H1 (cell line): Measurements from ENCODE around the gene SIK2. TPM values are rescaled to one million over a fixed set of nuclear protein-coding genes. Genes with fewer than 3 reads are reported as not detected.

Source experiments
- CTCF ChIA-PET: fragments of 300-600 bp; sonication (Branson Sonifier 250); formaldehyde crosslinking; loops from one replicate; lab custom pipeline; 2021; ENCODE audit not compliant: partially characterized antibody; lab: Charles Lee
- POLR2A ChIA-PET: fragments of 300-600 bp; sonication (Branson Sonifier 250); formaldehyde crosslinking; loops from one replicate; lab custom pipeline; 2021; ENCODE audit warnings: inconsistent platforms; ENCODE audit not compliant: partially characterized antibody; lab: Charles Lee
- DNase-seq, 2 experiments: peaks; one replicate each; pipeline versions ENCODE4 v3.0.0 to v3.0.0-alpha.2; 2010 to 2022; ENCODE audit warnings: low spot score in 2 of 2, low read depth in 1 of 2, mixed read lengths in 1 of 2
- FAIRE-seq: peaks from 2 replicates; lab custom pipeline; 2011; peaks lifted over from hg19 to GRCh38; lab: Jason Lieb, UNC
- H2AFZ ChIP-seq: 2 replicates; pipeline ENCODE4 v1.8.1; 2012; ENCODE audit warnings: low read length, inconsistent platforms
- H2AK5ac ChIP-seq: 2 replicates; pipeline ENCODE4 v1.6.1; 2013; ENCODE audit warnings: low read depth, low read length
- H2BK120ac ChIP-seq: replicated peaks from 2 replicates; pipeline ENCODE3; 2013; ENCODE audit warnings: low read depth, low read length, inconsistent platforms
- H2BK12ac ChIP-seq: 2 replicates; pipeline ENCODE4 v1.6.1; 2013; ENCODE audit warnings: low read depth, low read length
- H2BK15ac ChIP-seq: 2 replicates; pipeline ENCODE4 v1.6.1; 2013; ENCODE audit warnings: low read length
- H2BK20ac ChIP-seq: 2 replicates; pipeline ENCODE4 v1.6.1; 2013; ENCODE audit warnings: low read length
- H2BK5ac ChIP-seq: 2 replicates; pipeline ENCODE4 v1.6.1; 2013; ENCODE audit warnings: low read depth, low read length
- H3K14ac ChIP-seq: 2 replicates; pipeline ENCODE4 v1.6.1; 2013; ENCODE audit warnings: inconsistent platforms; ENCODE audit not compliant: insufficient read length
- H3K18ac ChIP-seq: 2 replicates; pipeline ENCODE4 v1.6.1; 2013; ENCODE audit warnings: low read length; ENCODE audit errors: extremely low read depth
- H3K23ac ChIP-seq: 2 replicates; pipeline ENCODE4 v1.6.1; 2013; ENCODE audit warnings: inconsistent platforms; ENCODE audit not compliant: insufficient read length
- H3K23me2 ChIP-seq: 2 replicates; pipeline ENCODE4 v1.6.1; 2013; ENCODE audit warnings: low read depth, low read length
- H3K27ac ChIP-seq: 2 replicates; pipeline ENCODE4 v1.6.1; 2011; ENCODE audit warnings: low read depth, low read length, inconsistent platforms
- H3K27me3 ChIP-seq, 4 experiments: replicated peaks in 1 of 4; 1 replicate in 1 of 4; 2 replicates in 3 of 4; pipeline versions ENCODE4 v1.6.1 to v1.8.1; 2011 to 2013; ENCODE audit warnings: low read length in 3 of 4, mild to moderate bottlenecking in 3 of 4, inconsistent platforms in 2 of 4, mixed read lengths in 2 of 4, moderate library complexity in 1 of 4; ENCODE audit not compliant: control insufficient read depth in 3 of 4, insufficient read depth in 3 of 4; ENCODE audit errors: extremely low read depth in 1 of 4
- H3K36me3 ChIP-seq, 4 experiments: 2 replicates each; pipeline versions ENCODE4 v1.6.1 to v1.8.1; 2011 to 2013; ENCODE audit warnings: mild to moderate bottlenecking in 4 of 4, low read length in 3 of 4, moderate library complexity in 2 of 4, control low read depth in 1 of 4, inconsistent platforms in 1 of 4; ENCODE audit not compliant: insufficient read depth in 4 of 4, control insufficient read depth in 2 of 4
- H3K4ac ChIP-seq: replicated peaks from 2 replicates; pipeline ENCODE3; 2013; ENCODE audit warnings: low read length, low read depth, mixed read lengths, inconsistent platforms; ENCODE audit not compliant: insufficient read length
- H3K4me1 ChIP-seq, 4 experiments: replicated peaks in 1 of 4; 1 replicate in 1 of 4; 2 replicates in 3 of 4; pipeline versions ENCODE4 v1.6.1 to v1.8.1; 2011 to 2013; ENCODE audit warnings: low read length in 3 of 4, inconsistent platforms in 2 of 4, mixed read lengths in 1 of 4; ENCODE audit not compliant: insufficient read depth in 4 of 4, control insufficient read depth in 3 of 4
- H3K4me2 ChIP-seq, 2 experiments: 2 replicates each; pipeline versions ENCODE4 v1.6.1 to v1.8.1; 2011 to 2013; ENCODE audit warnings: low read depth in 2 of 2, low read length in 2 of 2, control low read depth in 1 of 2, inconsistent platforms in 1 of 2, mild to moderate bottlenecking in 1 of 2; ENCODE audit not compliant: insufficient read depth in 1 of 2
- H3K4me3 ChIP-seq, 4 experiments: fragments of 200-600, 300-600 bp in 1 of 4; sonication (generic), shearing (Covaris generic), sonication (Bioruptor Twin) in 1 of 4; 2 replicates each; pipeline versions ENCODE4 v1.5.1 to v1.8.1; 2011 to 2016; ENCODE audit warnings: low read length in 4 of 4, low read depth in 3 of 4, control low read depth in 2 of 4, inconsistent platforms in 2 of 4, mild to moderate bottlenecking in 2 of 4, mixed read lengths in 1 of 4, moderate library complexity in 1 of 4; ENCODE audit not compliant: insufficient read depth in 2 of 4; ENCODE audit errors: extremely low read depth in 1 of 4
- H3K56ac ChIP-seq: replicated peaks from 2 replicates; pipeline ENCODE3; 2013; ENCODE audit warnings: low read depth, mild to moderate bottlenecking, mixed read lengths, low read length, inconsistent platforms; ENCODE audit not compliant: insufficient read length
- H3K79me1 ChIP-seq: 2 replicates; pipeline ENCODE4 v1.6.1; 2013; ENCODE audit warnings: low read depth, low read length, control low read depth
- H3K79me2 ChIP-seq, 2 experiments: 2 replicates each; pipeline versions ENCODE4 v1.6.1 to v1.8.1; 2012 to 2013; ENCODE audit warnings: low read length in 2 of 2, mild to moderate bottlenecking in 2 of 2, inconsistent platforms in 1 of 2; ENCODE audit not compliant: insufficient read depth in 2 of 2, control insufficient read depth in 1 of 2
- H3K9ac ChIP-seq, 4 experiments: replicated peaks in 1 of 4; 1 replicate in 1 of 4; 2 replicates in 3 of 4; pipeline versions ENCODE4 v1.6.1 to v1.8.1; 2011 to 2013; ENCODE audit warnings: low read depth in 3 of 4, low read length in 3 of 4, control low read depth in 2 of 4, mild to moderate bottlenecking in 2 of 4, moderate library complexity in 2 of 4, inconsistent platforms in 1 of 4; ENCODE audit errors: extremely low read depth in 1 of 4
- H3K9me3 ChIP-seq, 2 experiments: 2 replicates each; pipeline versions ENCODE4 v1.6.1 to v1.8.1; 2012 to 2013; ENCODE audit warnings: mild to moderate bottlenecking in 2 of 2, moderate library complexity in 2 of 2, control low read depth in 1 of 2, inconsistent platforms in 1 of 2, low read depth in 1 of 2, low read length in 1 of 2, mixed read lengths in 1 of 2; ENCODE audit not compliant: insufficient read depth in 2 of 2
- H4K20me1 ChIP-seq, 2 experiments: replicated peaks in 1 of 2; 2 replicates each; pipeline versions ENCODE3 to v1.8.1; 2011 to 2013; ENCODE audit warnings: inconsistent platforms in 2 of 2, low read length in 2 of 2, mild to moderate bottlenecking in 1 of 2; ENCODE audit not compliant: insufficient read depth in 2 of 2, control insufficient read depth in 1 of 2
- H4K5ac ChIP-seq: 2 replicates; pipeline ENCODE4 v1.6.1; 2013; ENCODE audit warnings: low read length, low read depth, mixed read lengths, inconsistent platforms; ENCODE audit not compliant: insufficient read length
- H4K8ac ChIP-seq: 2 replicates; pipeline ENCODE4 v1.8.0; 2013; ENCODE audit warnings: mild to moderate bottlenecking, moderate library complexity, low read length, inconsistent platforms; ENCODE audit not compliant: insufficient read depth; ENCODE audit errors: extremely low read depth
- H4K91ac ChIP-seq: replicated peaks from 2 replicates; pipeline ENCODE3; 2013; ENCODE audit warnings: low read length, mixed read lengths, inconsistent platforms; ENCODE audit not compliant: insufficient read length
- ASH2L ChIP-seq: fragments of 200-600, 300-600 bp; sonication (generic); IDR thresholded peaks from one replicate; pipeline ENCODE4 v1.7.1; 2017; ENCODE audit warnings: low read length
- BACH1 ChIP-seq: IDR thresholded peaks from 2 replicates; pipeline ENCODE4 v1.6.1; 2012; ENCODE audit warnings: low read length, improper control_type of control experiment
- BCL11A ChIP-seq, 2 experiments: IDR thresholded peaks; one replicate each; pipeline ENCODE4 v1.6.1; 2011; ENCODE audit warnings: low read depth in 2 of 2, low read length in 2 of 2, mild to moderate bottlenecking in 2 of 2
- BRCA1 ChIP-seq: IDR thresholded peaks from 2 replicates; pipeline ENCODE4 v1.6.1; 2012; ENCODE audit warnings: low read depth, low read length, improper control_type of control experiment
- EGR1 ChIP-seq: IDR thresholded peaks from 2 replicates; pipeline ENCODE4 v1.6.1; 2011; ENCODE audit warnings: low read depth, low read length, borderline replicate concordance
- GABPA ChIP-seq: IDR thresholded peaks from 2 replicates; pipeline ENCODE4 v1.6.1; 2011; ENCODE audit warnings: mild to moderate bottlenecking, low read length, moderate library complexity, borderline replicate concordance; ENCODE audit not compliant: insufficient read depth
- KDM1A ChIP-seq: fragments of 200-600, 300-600 bp; sonication (generic); IDR thresholded peaks from 2 replicates; pipeline ENCODE4 v1.7.1; 2016; ENCODE audit warnings: mild to moderate bottlenecking, low read length, borderline replicate concordance
- RAD21 ChIP-seq, 2 experiments: IDR thresholded peaks in 1 of 2; conservative IDR thresholded peaks in 1 of 2; 2 replicates each; pipeline ENCODE4 v1.6.1; 2011; ENCODE audit warnings: low read depth in 2 of 2, low read length in 2 of 2, improper control_type of control experiment in 1 of 2, inconsistent platforms in 1 of 2, mild to moderate bottlenecking in 1 of 2, moderate library complexity in 1 of 2
- RFX5 ChIP-seq: IDR thresholded peaks from 2 replicates; pipeline ENCODE4 v1.6.1; 2011; ENCODE audit warnings: low read depth, low read length, improper control_type of control experiment, borderline replicate concordance
- SIN3A ChIP-seq, 2 experiments: IDR thresholded peaks in 1 of 2; conservative IDR thresholded peaks in 1 of 2; 2 replicates each; pipeline ENCODE4 v1.6.1; 2011 to 2012; ENCODE audit warnings: low read length in 2 of 2, improper control_type of control experiment in 1 of 2, low read depth in 1 of 2, mild to moderate bottlenecking in 1 of 2
- SRF ChIP-seq: IDR thresholded peaks from 2 replicates; pipeline ENCODE4 v1.6.1; 2011; ENCODE audit warnings: mild to moderate bottlenecking, low read depth, low read length, moderate library complexity
- TCF12 ChIP-seq: IDR thresholded peaks from 2 replicates; pipeline ENCODE4 v1.6.1; 2011; ENCODE audit warnings: low read depth, mild to moderate bottlenecking, low read length
- ZNF274 ChIP-seq: IDR thresholded peaks from 2 replicates; pipeline ENCODE4 v1.7.0; 2012; ENCODE audit warnings: low read length, borderline replicate concordance; ENCODE audit errors: extremely low read depth
- WGBS, 2 experiments: shearing (Covaris generic) in 1 of 2; methylation state at CpG; one replicate each; pipeline versions ENCODE4 v1.1.6 to v1.1.7; 2013 to 2015; ENCODE audit warnings: low lambda C conversion rate in 2 of 2, mixed read lengths in 2 of 2, inconsistent platforms in 1 of 2, low coverage in 1 of 2, missing lambda C conversion rate in 1 of 2; ENCODE audit not compliant: insufficient replicate concordance in 2 of 2, insufficient coverage in 1 of 2, insufficient read length in 1 of 2; ENCODE audit errors: extremely low coverage in 1 of 2, missing lambda C conversion rate in 1 of 2; 5-methylcytosine and 5-hydroxymethylcytosine counted together
- polyA plus RNA-seq, 7 experiments: library from polyadenylated mRNA; depleted of rRNA in 3 of 7; stranded (reverse) in 5 of 7; unstranded in 2 of 7; fragments of >200 nt in 5 of 7; fragments of 200-250 nt in 2 of 7; gene quantifications; 1 replicate in 5 of 7; 2 replicates in 1 of 7; 4 replicates in 1 of 7; pipeline versions ENCODE4 v1.2.1 to v1.2.3, GENCODE V29; 2011 to 2013; ENCODE audit warnings: missing spikeins in 2 of 7, mixed read lengths in 2 of 7
- total RNA-seq: library from RNA; stranded (reverse); fragmentation: NEBNext Ultra II Directional; extraction: Animal tissue kit (Norgen Biotek cat#: 25700); gene quantifications from 2 replicates; pipeline ENCODE4 v1.2.1, GENCODE V29; 2021

The SIK2 gene
- total and polyA plus RNA-seq, 2 of the 8 experiments (the other 6 are each of a cell fraction or from before 2014, with no cell fraction given): 8.8 to 11.2 TPM

DNA sequence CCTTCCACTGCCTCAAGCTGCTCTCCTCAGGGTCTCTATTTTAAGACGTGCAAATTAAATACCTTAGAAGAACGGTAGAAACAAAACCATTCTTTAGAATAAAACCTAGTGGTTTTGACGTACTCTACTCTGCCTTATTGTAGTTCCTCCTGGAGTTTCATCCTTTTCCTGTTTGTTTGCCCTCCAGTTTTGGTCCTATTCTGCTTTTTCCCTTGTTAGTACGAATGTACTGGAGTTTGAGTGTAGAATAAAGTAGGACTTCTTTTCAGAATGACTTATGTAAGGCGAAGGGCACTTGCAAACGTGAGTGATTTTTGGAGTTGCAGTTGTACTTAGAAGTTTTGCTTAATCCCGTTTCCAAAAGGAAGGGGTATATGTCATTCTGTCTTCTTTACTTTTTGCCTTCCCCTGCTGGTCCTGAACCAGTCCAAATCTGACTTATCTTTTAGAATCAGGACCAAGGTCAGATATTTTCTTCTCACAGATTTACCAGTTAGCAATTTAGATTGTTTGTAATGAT, 1.4 kb downstream of the SIK2 start:
- H3K27ac ChIP-seq: no peak overlapping the region
- 47% methylated on average over 7 of the region's 7 CpGs; no CpG with 5 or more reads in 1 of the 2 experiments for WGBS, 2 experiments
- H3K23me2 ChIP-seq: peaks cover 5% of the 10 kb centered on the region; the same call in 1 of the 2 replicates
- no peak overlapping the region for H2BK120ac ChIP-seq
- no peak overlapping the region for H4K91ac ChIP-seq
- peak overlapping the region; percentile 62 to 96 (median 77); a peak in 5 of 8 replicates for H3K4me3 ChIP-seq
- H3K79me1 ChIP-seq: no peaks in the 10 kb centered on the region; the same call in 1 of the 2 replicates
- peaks cover 1 to 18% (median 12%) of the 10 kb centered on the region in 4 experiments; a peak in 6 of 7 replicates for H3K27me3 ChIP-seq
- CTCF ChIA-PET: interaction anchor here (0.7 to 3.2 kb wide), 36 partner anchors 8 to 440 kb away, joined by 3 to 22 read pairs (median 5); partner anchors contain the start of genes ALG9 and PPP2R1B
- H2BK15ac ChIP-seq: no peak overlapping the region
- H2AFZ ChIP-seq: no peak overlapping the region
- H3K56ac ChIP-seq: no peak overlapping the region
- no peak overlapping the region for H3K9ac ChIP-seq
- H3K79me2 ChIP-seq: peaks cover 0 to 23% of the 10 kb centered on the region in 2 experiments; a peak in 2 of 4 replicates
- H3K23ac ChIP-seq: no peak overlapping the region
- H3K4ac ChIP-seq: no peak overlapping the region
- no peaks in the 10 kb centered on the region for H3K36me3 ChIP-seq
- no peak overlapping the region for H4K5ac ChIP-seq
- no peak overlapping the region for H2BK5ac ChIP-seq
- H3K4me1 ChIP-seq: peaks cover 0 to 10% (median 3%) of the 10 kb centered on the region in 4 experiments; a peak in 2 of 7 replicates
- no peak overlapping the region for H2BK12ac ChIP-seq
- POLR2A ChIA-PET: interaction anchor here (1.0 to 1.5 kb wide), 2 partner anchors 135 to 163 kb away, joined by 3 to 9 read pairs; partner anchors contain the start of gene PPP2R1B
- DNase-seq (no peak), FAIRE-seq (no peak)
- H3K18ac ChIP-seq: no peak overlapping the region
- H3K4me2 ChIP-seq: peak overlapping the region; percentile 81 to 86
- no peak overlapping the region for H3K14ac ChIP-seq
- H2BK20ac ChIP-seq: no peak overlapping the region
- H3K9me3 ChIP-seq: no peaks in the 10 kb centered on the region
- H4K8ac ChIP-seq: no peak overlapping the region
- H4K20me1 ChIP-seq: peaks cover 6 to 7% of the 10 kb centered on the region in 2 experiments
- H2AK5ac ChIP-seq: no peak overlapping the region
- TF ChIP-seq EGR1 (no peak), BACH1 (no peak), GABPA (no peak), BRCA1 (no peak), ZNF274 (no peak), ASH2L (no peak), BCL11A (IDR thresholded peaks at IDR 0.05; ENCODE audit: low read depth in 2 of 2, low read length in 2 of 2) (no peak), TCF12 (no peak), SIN3A (conservative IDR thresholded peaks at IDR 0.05 in 1 of 2, IDR thresholded peaks at IDR 0.05 in 1 of 2; ENCODE audit: low read depth in 1 of 2, low read length in 2 of 2) (no peak), SRF (no peak), KDM1A (no peak), RAD21 (IDR thresholded peaks at IDR 0.05 in 1 of 2, conservative IDR thresholded peaks at IDR 0.05 in 1 of 2; ENCODE audit: low read depth in 2 of 2, low read length in 2 of 2) (no peak), RFX5 (no peak)
